HepG2 (cell line): Measurements from ENCODE around the gene HAUS7. TPM values are rescaled to one million over a fixed set of nuclear protein-coding genes. Genes with fewer than 3 reads are reported as not detected.

Experiments
- ATAC-seq: fragments of 200-7000 bp; cut with Tn5 transposase; 3 replicates; pipeline ENCODE4 v1.9.1; 2020; ENCODE audit warnings: mild to moderate bottlenecking, moderate library complexity
- BruUV-seq: library from RNA; stranded (reverse); fragments of 400-500 nt; replicated peaks from 2 replicates; lab custom pipeline; 2021; lab: Mats Ljungman, UMichigan
- CTCF ChIA-PET: fragments of 300-600 bp; formaldehyde crosslinking; extraction: SDS; loops from one replicate; lab custom pipeline; 2021; ENCODE audit warnings: low total read pairs, inconsistent platforms, low intra/inter-chr PET ratio; lab: Yijun Ruan, JAX
- POLR2A ChIA-PET: fragments of 350-600 bp; sonication (Branson Sonifier 250); formaldehyde crosslinking; loops from one replicate; lab custom pipeline; 2020; ENCODE audit warnings: antibody characterized with exemption, inconsistent platforms; lab: Yijun Ruan, JAX
- DNase-seq: peaks from one replicate; pipeline ENCODE4 v3.0.0-alpha.2; 2015; ENCODE audit warnings: low spot score
- FAIRE-seq: peaks from 3 replicates; lab custom pipeline; 2011; peaks lifted over from hg19 to GRCh38; lab: Jason Lieb, UNC
- H2AFZ ChIP-seq: one replicate; pipeline ENCODE4 v1.6.1; 2011; ENCODE audit warnings: low read length, inconsistent platforms
- H3K27ac ChIP-seq: fragments of 300-600 bp; 3 replicates; pipeline ENCODE4 v1.8.0; 2011; ENCODE audit warnings: mixed run types, mild to moderate bottlenecking, mixed read lengths, low read length, inconsistent platforms; ENCODE audit not compliant: insufficient read depth; ENCODE audit errors: extremely low read length
- H3K27me3 ChIP-seq, 2 experiments: fragments of 200-600 bp in 1 of 2; 2 replicates in 1 of 2; 3 replicates in 1 of 2; pipeline versions ENCODE4 v1.6.0 to v1.8.0; 2011; ENCODE audit warnings: low read length in 2 of 2, mild to moderate bottlenecking in 2 of 2, moderate library complexity in 2 of 2, inconsistent platforms in 1 of 2; ENCODE audit not compliant: insufficient read depth in 2 of 2, control insufficient read depth in 1 of 2
- H3K36me3 ChIP-seq, 2 experiments: fragments of 200-600 bp in 1 of 2; replicated peaks in 1 of 2; 2 replicates in 1 of 2; 3 replicates in 1 of 2; pipeline versions ENCODE4 v1.5.1 to v1.8.0; 2011; ENCODE audit warnings: low read length in 2 of 2, inconsistent platforms in 1 of 2; ENCODE audit not compliant: insufficient read depth in 2 of 2, control insufficient read depth in 1 of 2
- H3K4me1 ChIP-seq: 2 replicates; pipeline ENCODE4 v1.5.1; 2012; ENCODE audit warnings: low read length, inconsistent platforms; ENCODE audit not compliant: insufficient read depth
- H3K4me2 ChIP-seq: 2 replicates; pipeline ENCODE4 v1.6.0; 2011; ENCODE audit warnings: low read depth, low read length, inconsistent platforms
- H3K4me3 ChIP-seq, 3 experiments: fragments of 200-600 bp in 1 of 3; sonication (generic), shearing (Covaris generic) in 1 of 3; replicated peaks in 1 of 3; 2 replicates each; pipeline ENCODE4 v1.5.1; 2011 to 2016; ENCODE audit warnings: low read length in 3 of 3, inconsistent platforms in 2 of 3, low read depth in 2 of 3, mild to moderate bottlenecking in 2 of 3, control low read depth in 1 of 3, mixed read lengths in 1 of 3; ENCODE audit not compliant: insufficient read depth in 1 of 3
- H3K79me2 ChIP-seq: one replicate; pipeline ENCODE4 v1.6.1; 2011; ENCODE audit warnings: low read length, inconsistent platforms; ENCODE audit not compliant: insufficient read depth
- H3K9ac ChIP-seq: 2 replicates; pipeline ENCODE4 v1.6.0; 2011; ENCODE audit warnings: mild to moderate bottlenecking, low read depth, low read length, inconsistent platforms; ENCODE audit not compliant: insufficient read depth
- H3K9me3 ChIP-seq: 2 replicates; pipeline ENCODE4 v1.5.1; 2012; ENCODE audit warnings: mild to moderate bottlenecking, low read length
- H4K20me1 ChIP-seq: 2 replicates; pipeline ENCODE4 v1.6.0; 2011; ENCODE audit warnings: inconsistent platforms, mild to moderate bottlenecking, low read length, moderate library complexity; ENCODE audit not compliant: insufficient read depth
- DR1 ChIP-seq: sonication (generic); formaldehyde crosslinking; IDR thresholded peaks from 2 replicates; pipeline ENCODE4 v1.8.0; 2021; ENCODE audit warnings: mild to moderate bottlenecking, missing genetic modification reagents, inconsistent platforms
- MAFG ChIP-seq: sonication (generic); formaldehyde crosslinking; IDR thresholded peaks from 2 replicates; pipeline ENCODE4 v1.5.1; 2020; ENCODE audit warnings: mild to moderate bottlenecking, missing genetic modification reagents
- NCOR1 ChIP-seq: fragments of 200-600 bp; sonication (generic); IDR thresholded peaks from 2 replicates; pipeline ENCODE4 v1.7.0; 2017; ENCODE audit warnings: antibody characterized with exemption, low read length, borderline replicate concordance
- SP1 ChIP-seq, 2 experiments: fragments of 450-650 bp in 1 of 2; sonication (generic) in 1 of 2; formaldehyde crosslinking in 1 of 2; IDR thresholded peaks; 2 replicates each; pipeline versions ENCODE4 v1.4.0 to v1.6.1; 2016 to 2020; ENCODE audit warnings: missing genetic modification reagents in 1 of 2
- XRCC5 ChIP-seq: fragments of 200-400 bp; formaldehyde crosslinking; optimal IDR thresholded peaks from 2 replicates; pipeline ENCODE3; 2017; ENCODE audit warnings: mild to moderate bottlenecking, low read length
- ZBTB1 ChIP-seq: sonication (generic); formaldehyde crosslinking; IDR thresholded peaks from 2 replicates; pipeline ENCODE4 v1.4.0; 2020; ENCODE audit warnings: missing genetic modification reagents, borderline replicate concordance
- ZBTB20 ChIP-seq: sonication (generic); formaldehyde crosslinking; IDR thresholded peaks from 2 replicates; pipeline ENCODE4 v1.8.1; 2023; ENCODE audit warnings: missing genetic modification reagents, low read depth, mild to moderate bottlenecking, borderline replicate concordance
- ZNF7 ChIP-seq: IDR thresholded peaks from 2 replicates; pipeline ENCODE4 v1.6.1; 2016; ENCODE audit warnings: missing biosample characterization, missing genetic modification reagents
- ZNF709 ChIP-seq: sonication (generic); formaldehyde crosslinking; IDR thresholded peaks from 2 replicates; pipeline ENCODE4 v1.5.0; 2020; ENCODE audit warnings: mild to moderate bottlenecking, missing genetic modification reagents
- WGBS: methylation state at CpG from one replicate; pipeline ENCODE4 v1.1.6; 2017; ENCODE audit warnings: low lambda C conversion rate; 5-methylcytosine and 5-hydroxymethylcytosine counted together
- in situ Hi-C: cut with HindIII; loops from 2 replicates; pipeline ENCODE4 v1.10.0; 2017; ENCODE audit warnings: low pct_unique_long_range_greater_than_20kb; ENCODE audit not compliant: extremely low pct_ligation_motif_present
- intact Hi-C: fragments of 100-400 bp; cut with micrococcal nuclease; formaldehyde crosslinking; loops from one replicate; pipeline ENCODE4 v1.10.0; 2022; ENCODE audit not compliant: unreplicated experiment
- polyA plus RNA-seq, 8 experiments: library from polyadenylated mRNA; depleted of rRNA in 3 of 8; stranded (reverse) in 7 of 8; unstranded in 1 of 8; fragments of >200 nt; fragmentation: Illumina TruSeq in 4 of 8; extraction: Trizol in 4 of 8; gene quantifications; 2 replicates each; pipeline versions ENCODE4 v1.2.1 to v1.2.3, GENCODE V29; 2011 to 2016; ENCODE audit warnings: low read depth in 4 of 8, missing spikeins in 1 of 8, mixed read lengths in 1 of 8; ENCODE audit not compliant: insufficient read depth in 1 of 8
- total RNA-seq, 5 experiments: library from RNA; depleted of rRNA; stranded (reverse); fragments of >200 nt; fragmentation: Illumina TruSeq; extraction: Trizol; gene quantifications; 2 replicates each; pipeline ENCODE4 v1.2.3, GENCODE V29; 2016; ENCODE audit warnings: low read depth in 1 of 5
- TF ChIP-seq, protein P1 (sequence below): sonication (generic); formaldehyde crosslinking; IDR thresholded peaks from 2 replicates; pipeline ENCODE4 v1.5.1; 2020; ENCODE audit warnings: missing genetic modification reagents, mild to moderate bottlenecking, borderline replicate concordance
- TF ChIP-seq, protein P2 (sequence below): sonication (generic); formaldehyde crosslinking; IDR thresholded peaks from 2 replicates; pipeline ENCODE4 v1.4.0; 2020; ENCODE audit warnings: mild to moderate bottlenecking, missing genetic modification reagents, borderline replicate concordance
- TF ChIP-seq, protein P3 (sequence below): sonication (generic); formaldehyde crosslinking; IDR thresholded peaks from 2 replicates; pipeline ENCODE4 v1.4.0; 2020; ENCODE audit warnings: missing genetic modification reagents
- TF ChIP-seq, protein P4 (sequence below): sonication (generic); formaldehyde crosslinking; IDR thresholded peaks from 2 replicates; pipeline ENCODE4 v1.4.0; 2020; ENCODE audit warnings: missing genetic modification reagents, borderline replicate concordance

The HAUS7 gene
- total and polyA plus RNA-seq, 2 of the 13 experiments (the other 11 are each of a cell fraction or from before 2014, with no cell fraction given) = 10.9 to 42.4 TPM

DNA sequence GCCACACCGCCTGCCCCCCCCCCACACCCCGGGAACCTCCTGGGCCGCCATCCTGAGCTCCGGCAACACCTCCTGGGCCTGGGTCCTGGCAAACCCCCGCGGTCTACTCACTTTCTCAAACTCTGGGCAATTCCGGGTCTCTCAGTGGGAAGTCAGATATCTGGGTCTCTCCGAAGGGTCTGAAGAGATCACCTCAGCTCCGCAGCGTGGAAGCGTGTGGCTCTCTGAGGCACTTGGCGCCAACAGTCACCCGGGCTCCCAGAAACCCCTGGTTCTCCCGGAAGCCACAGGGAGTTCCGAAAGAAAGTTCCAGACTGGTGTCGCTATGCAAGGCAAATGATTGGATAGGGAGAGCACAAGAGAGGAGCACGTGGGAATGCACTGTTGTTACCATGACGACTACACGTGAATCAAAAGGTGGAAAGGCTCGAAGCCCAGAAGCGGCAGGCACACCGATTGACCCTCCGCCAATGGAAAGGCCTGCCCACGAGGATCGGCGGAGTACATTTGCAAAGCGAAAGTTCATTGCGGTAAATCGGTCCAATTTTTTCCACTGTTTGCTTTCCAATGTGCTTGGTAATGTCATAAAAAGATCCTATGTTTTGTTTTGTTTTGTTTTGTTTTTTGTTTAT, 69.1 kb downstream of the HAUS7 start, which contains the start of gene PNMA6E:
Gene PNMA6E, minus strand, starts transcription at position 218 of the 632 bp plus-strand sequence. CDS start 2,501 bp downstream, outside the sequence.
- WGBS = 86% methylated on average over 13 of the region's 29 CpGs
- no peaks in the 10 kb centered on the region for H3K36me3 ChIP-seq
- no peaks in the 10 kb centered on the region for H3K4me1 ChIP-seq
- no peak within 1 kb of the TSS for H3K27ac ChIP-seq
- no peak within 1 kb of the TSS for H3K9ac ChIP-seq
- no peaks in the 10 kb centered on the region for H3K9me3 ChIP-seq
- DNase-seq (no peak), FAIRE-seq (no peak), ATAC-seq (no peak)
- POLR2A ChIA-PET = no interaction called here
- intact Hi-C loops = no loop called here
- H3K4me2 ChIP-seq = no peak within 1 kb of the TSS
- no peaks in the 10 kb centered on the region; a peak in 1 of 5 replicates for H3K27me3 ChIP-seq
- CTCF ChIA-PET = no interaction called here
- H3K4me3 ChIP-seq = no peak within 1 kb of the TSS
- H3K79me2 ChIP-seq = no peaks in the 10 kb centered on the region
- no TSS peak for BruUV-seq
- in situ Hi-C loops = no loop called here
- H4K20me1 ChIP-seq = no peaks in the 10 kb centered on the region
- no peak within 1 kb of the TSS for H2AFZ ChIP-seq
- TF ChIP-seq, protein P1, sequence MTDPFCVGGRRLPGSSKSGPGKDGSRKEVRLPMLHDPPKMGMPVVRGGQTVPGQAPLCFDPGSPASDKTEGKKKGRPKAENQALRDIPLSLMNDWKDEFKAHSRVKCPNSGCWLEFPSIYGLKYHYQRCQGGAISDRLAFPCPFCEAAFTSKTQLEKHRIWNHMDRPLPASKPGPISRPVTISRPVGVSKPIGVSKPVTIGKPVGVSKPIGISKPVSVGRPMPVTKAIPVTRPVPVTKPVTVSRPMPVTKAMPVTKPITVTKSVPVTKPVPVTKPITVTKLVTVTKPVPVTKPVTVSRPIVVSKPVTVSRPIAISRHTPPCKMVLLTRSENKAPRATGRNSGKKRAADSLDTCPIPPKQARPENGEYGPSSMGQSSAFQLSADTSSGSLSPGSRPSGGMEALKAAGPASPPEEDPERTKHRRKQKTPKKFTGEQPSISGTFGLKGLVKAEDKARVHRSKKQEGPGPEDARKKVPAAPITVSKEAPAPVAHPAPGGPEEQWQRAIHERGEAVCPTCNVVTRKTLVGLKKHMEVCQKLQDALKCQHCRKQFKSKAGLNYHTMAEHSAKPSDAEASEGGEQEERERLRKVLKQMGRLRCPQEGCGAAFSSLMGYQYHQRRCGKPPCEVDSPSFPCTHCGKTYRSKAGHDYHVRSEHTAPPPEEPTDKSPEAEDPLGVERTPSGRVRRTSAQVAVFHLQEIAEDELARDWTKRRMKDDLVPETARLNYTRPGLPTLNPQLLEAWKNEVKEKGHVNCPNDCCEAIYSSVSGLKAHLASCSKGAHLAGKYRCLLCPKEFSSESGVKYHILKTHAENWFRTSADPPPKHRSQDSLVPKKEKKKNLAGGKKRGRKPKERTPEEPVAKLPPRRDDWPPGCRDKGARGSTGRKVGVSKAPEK (CRISPR knock-in tag) = no peak
- TF ChIP-seq, protein P2, sequence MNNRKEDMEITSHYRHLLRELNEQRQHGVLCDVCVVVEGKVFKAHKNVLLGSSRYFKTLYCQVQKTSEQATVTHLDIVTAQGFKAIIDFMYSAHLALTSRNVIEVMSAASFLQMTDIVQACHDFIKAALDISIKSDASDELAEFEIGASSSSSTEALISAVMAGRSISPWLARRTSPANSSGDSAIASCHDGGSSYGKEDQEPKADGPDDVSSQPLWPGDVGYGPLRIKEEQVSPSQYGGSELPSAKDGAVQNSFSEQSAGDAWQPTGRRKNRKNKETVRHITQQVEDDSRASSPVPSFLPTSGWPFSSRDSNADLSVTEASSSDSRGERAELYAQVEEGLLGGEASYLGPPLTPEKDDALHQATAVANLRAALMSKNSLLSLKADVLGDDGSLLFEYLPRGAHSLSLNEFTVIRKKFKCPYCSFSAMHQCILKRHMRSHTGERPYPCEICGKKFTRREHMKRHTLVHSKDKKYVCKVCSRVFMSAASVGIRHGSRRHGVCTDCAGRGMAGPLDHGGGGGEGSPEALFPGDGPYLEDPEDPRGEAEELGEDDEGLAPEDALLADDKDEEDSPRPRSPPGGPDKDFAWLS (CRISPR knock-in tag) = no peak
- TF ChIP-seq ZBTB1 (CRISPR knock-in tag) = no peak
- no peak for TF ChIP-seq XRCC5
- TF ChIP-seq ZNF709 = no peak
- TF ChIP-seq MAFG (CRISPR knock-in tag) = no peak
- TF ChIP-seq ZBTB20 (CRISPR knock-in tag) = no peak
- TF ChIP-seq, protein P3, sequence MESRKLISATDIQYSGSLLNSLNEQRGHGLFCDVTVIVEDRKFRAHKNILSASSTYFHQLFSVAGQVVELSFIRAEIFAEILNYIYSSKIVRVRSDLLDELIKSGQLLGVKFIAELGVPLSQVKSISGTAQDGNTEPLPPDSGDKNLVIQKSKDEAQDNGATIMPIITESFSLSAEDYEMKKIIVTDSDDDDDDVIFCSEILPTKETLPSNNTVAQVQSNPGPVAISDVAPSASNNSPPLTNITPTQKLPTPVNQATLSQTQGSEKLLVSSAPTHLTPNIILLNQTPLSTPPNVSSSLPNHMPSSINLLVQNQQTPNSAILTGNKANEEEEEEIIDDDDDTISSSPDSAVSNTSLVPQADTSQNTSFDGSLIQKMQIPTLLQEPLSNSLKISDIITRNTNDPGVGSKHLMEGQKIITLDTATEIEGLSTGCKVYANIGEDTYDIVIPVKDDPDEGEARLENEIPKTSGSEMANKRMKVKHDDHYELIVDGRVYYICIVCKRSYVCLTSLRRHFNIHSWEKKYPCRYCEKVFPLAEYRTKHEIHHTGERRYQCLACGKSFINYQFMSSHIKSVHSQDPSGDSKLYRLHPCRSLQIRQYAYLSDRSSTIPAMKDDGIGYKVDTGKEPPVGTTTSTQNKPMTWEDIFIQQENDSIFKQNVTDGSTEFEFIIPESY (CRISPR knock-in tag) = no peak
- no peak for TF ChIP-seq NCOR1
- TF ChIP-seq ZNF7 (CRISPR knock-in tag) = no peak
- no peak for TF ChIP-seq DR1
- TF ChIP-seq, protein P4, sequence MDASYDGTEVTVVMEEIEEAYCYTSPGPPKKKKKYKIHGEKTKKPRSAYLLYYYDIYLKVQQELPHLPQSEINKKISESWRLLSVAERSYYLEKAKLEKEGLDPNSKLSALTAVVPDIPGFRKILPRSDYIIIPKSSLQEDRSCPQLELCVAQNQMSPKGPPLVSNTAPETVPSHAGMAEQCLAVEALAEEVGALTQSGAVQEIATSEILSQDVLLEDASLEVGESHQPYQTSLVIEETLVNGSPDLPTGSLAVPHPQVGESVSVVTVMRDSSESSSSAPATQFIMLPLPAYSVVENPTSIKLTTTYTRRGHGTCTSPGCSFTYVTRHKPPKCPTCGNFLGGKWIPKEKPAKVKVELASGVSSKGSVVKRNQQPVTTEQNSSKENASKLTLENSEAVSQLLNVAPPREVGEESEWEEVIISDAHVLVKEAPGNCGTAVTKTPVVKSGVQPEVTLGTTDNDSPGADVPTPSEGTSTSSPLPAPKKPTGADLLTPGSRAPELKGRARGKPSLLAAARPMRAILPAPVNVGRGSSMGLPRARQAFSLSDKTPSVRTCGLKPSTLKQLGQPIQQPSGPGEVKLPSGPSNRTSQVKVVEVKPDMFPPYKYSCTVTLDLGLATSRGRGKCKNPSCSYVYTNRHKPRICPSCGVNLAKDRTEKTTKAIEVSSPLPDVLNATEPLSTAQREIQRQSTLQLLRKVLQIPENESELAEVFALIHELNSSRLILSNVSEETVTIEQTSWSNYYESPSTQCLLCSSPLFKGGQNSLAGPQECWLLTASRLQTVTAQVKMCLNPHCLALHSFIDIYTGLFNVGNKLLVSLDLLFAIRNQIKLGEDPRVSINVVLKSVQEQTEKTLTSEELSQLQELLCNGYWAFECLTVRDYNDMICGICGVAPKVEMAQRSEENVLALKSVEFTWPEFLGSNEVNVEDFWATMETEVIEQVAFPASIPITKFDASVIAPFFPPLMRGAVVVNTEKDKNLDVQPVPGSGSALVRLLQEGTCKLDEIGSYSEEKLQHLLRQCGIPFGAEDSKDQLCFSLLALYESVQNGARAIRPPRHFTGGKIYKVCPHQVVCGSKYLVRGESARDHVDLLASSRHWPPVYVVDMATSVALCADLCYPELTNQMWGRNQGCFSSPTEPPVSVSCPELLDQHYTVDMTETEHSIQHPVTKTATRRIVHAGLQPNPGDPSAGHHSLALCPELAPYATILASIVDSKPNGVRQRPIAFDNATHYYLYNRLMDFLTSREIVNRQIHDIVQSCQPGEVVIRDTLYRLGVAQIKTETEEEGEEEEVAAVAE = no peak
- TF ChIP-seq SP1 (IDR thresholded peaks at IDR 0.05) = no peak
- TF ChIP-seq SP1 (CRISPR knock-in tag; IDR thresholded peaks at IDR 0.05) = no peak
